ENCODE measurements around the gene CRYZ.
A peak's percentile ranks its signal among the peaks of the same experiment; 100 is the strongest.

CRYZ gene

GRCh38 chr1:74771913-74772515 lies 39.2 kb upstream of the CRYZ start:
- peak; percentile 68 for TF ChIP-seq CTCF (IDR thresholded peaks at IDR 0.05)

GRCh38 chr1:74767490-74767889 lies 34.6 kb upstream of the CRYZ start:
- TF ChIP-seq CTCF (IDR thresholded peaks at IDR 0.05): peak; percentile 38; the same call in 1 of the 2 replicates

GRCh38 chr1:74766579-74766978 lies 33.7 kb upstream of the CRYZ start:
- no peak for TF ChIP-seq CTCF (IDR thresholded peaks at IDR 0.05)

- TF ChIP-seq CTCF (IDR thresholded peaks at IDR 0.05): no peak
These were observed 31.0 kb upstream of the CRYZ start for GRCh38 chr1:74763807-74764206.

GRCh38 chr1:74755475-74755874 lies 22.6 kb upstream of the CRYZ start:
- no peak for TF ChIP-seq CTCF (IDR thresholded peaks at IDR 0.05)

GRCh38 chr1:74753104-74753503 lies 20.3 kb upstream of the CRYZ start:
- no peak for TF ChIP-seq CTCF (IDR thresholded peaks at IDR 0.05)

GRCh38 chr1:74748960-74749359 lies 16.1 kb upstream of the CRYZ start:
- TF ChIP-seq CTCF (IDR thresholded peaks at IDR 0.05): no peak

GRCh38 chr1:74737333-74737732 lies 4.5 kb upstream of the CRYZ start:
- no peak for TF ChIP-seq CTCF (IDR thresholded peaks at IDR 0.05)
